GM23248 (cell line): ENCODE data around the gene ATP13A3. TPM values are rescaled to one million over a fixed set of nuclear protein-coding genes. Genes with fewer than 3 reads are reported as not detected.

ENCODE experiments used
- DNase-seq: peaks from one replicate; pipeline ENCODE4 v3.0.0-alpha.2; 2015
- H2AFZ ChIP-seq: fragments of 200-600 bp; sonication (generic); 2 replicates; pipeline ENCODE4 v1.6.1; 2016; ENCODE audit warnings: antibody characterized with exemption
- H3F3A ChIP-seq: fragments of 200-600 bp; sonication (generic); 2 replicates; pipeline ENCODE4 v1.6.1; 2016; ENCODE audit warnings: mild to moderate bottlenecking, antibody characterized with exemption, mixed run types; ENCODE audit not compliant: insufficient read depth
- H3K27ac ChIP-seq: fragments of 200-600 bp; sonication (generic); 2 replicates; pipeline ENCODE4 v1.5.1; 2016; ENCODE audit warnings: mild to moderate bottlenecking
- H3K27me3 ChIP-seq: fragments of 200-600 bp; sonication (generic); replicated peaks from 2 replicates; pipeline ENCODE4 v1.6.1; 2016; ENCODE audit warnings: mild to moderate bottlenecking; ENCODE audit not compliant: insufficient read depth
- H3K36me3 ChIP-seq: fragments of 200-600 bp; sonication (generic); 2 replicates; pipeline ENCODE4 v1.6.1; 2016; ENCODE audit warnings: low read depth, mild to moderate bottlenecking
- H3K4me1 ChIP-seq: fragments of 200-600 bp; sonication (generic); 2 replicates; pipeline ENCODE4 v1.6.1; 2016; ENCODE audit warnings: mild to moderate bottlenecking; ENCODE audit not compliant: insufficient read depth
- H3K4me2 ChIP-seq: fragments of 200-600 bp; sonication (generic); one replicate; pipeline ENCODE4 v1.6.1; 2016; ENCODE audit warnings: mild to moderate bottlenecking; ENCODE audit not compliant: unreplicated experiment
- H3K4me3 ChIP-seq: fragments of 200-600 bp; sonication (generic); 2 replicates; pipeline ENCODE4 v1.5.1; 2016; ENCODE audit warnings: mild to moderate bottlenecking
- H3K79me2 ChIP-seq: fragments of 200-600 bp; sonication (generic); 2 replicates; pipeline ENCODE4 v1.6.1; 2016; ENCODE audit warnings: mild to moderate bottlenecking; ENCODE audit not compliant: insufficient read depth
- H3K9ac ChIP-seq: fragments of 200-600 bp; sonication (generic); 2 replicates; pipeline ENCODE4 v1.6.1; 2016; ENCODE audit warnings: mild to moderate bottlenecking
- H3K9me2 ChIP-seq: fragments of 200-600 bp; sonication (generic); 2 replicates; pipeline ENCODE4 v1.6.1; 2016; ENCODE audit warnings: mixed run types, mild to moderate bottlenecking, moderate library complexity; ENCODE audit not compliant: insufficient read depth
- H3K9me3 ChIP-seq: fragments of 200-600 bp; sonication (generic); one replicate; pipeline ENCODE4 v1.6.1; 2017; ENCODE audit warnings: low read depth
- H4K20me1 ChIP-seq: fragments of 200-600 bp; sonication (generic); 2 replicates; pipeline ENCODE4 v1.6.0; 2016; ENCODE audit not compliant: insufficient read depth
- EZH2 ChIP-seq: fragments of 200-600 bp; sonication (generic); IDR thresholded peaks from 2 replicates; pipeline ENCODE4 v1.6.1; 2018; ENCODE audit warnings: antibody characterized with exemption, mild to moderate bottlenecking; ENCODE audit not compliant: insufficient read depth, poor library complexity, severe bottlenecking
- EZH2phosphoT487 ChIP-seq: fragments of 200-600 bp; sonication (generic); IDR thresholded peaks from 2 replicates; pipeline ENCODE4 v1.6.1; 2018; ENCODE audit warnings: antibody characterized with exemption, moderate library complexity, mild to moderate bottlenecking, low read depth; ENCODE audit not compliant: insufficient read depth
- WGBS, 2 experiments: methylation state at CpG; one replicate each; pipeline ENCODE4 v1.1.6; 2015 to 2017; ENCODE audit warnings: low lambda C conversion rate in 2 of 2, low coverage in 1 of 2; ENCODE audit errors: missing lambda C conversion rate in 2 of 2; 5-methylcytosine and 5-hydroxymethylcytosine counted together
- in situ Hi-C: fragments of 300-500 bp; cut with MboI; formaldehyde crosslinking; loops from 2 replicates; pipeline ENCODE4 v1.15.0; 2020
- polyA plus RNA-seq: library from polyadenylated mRNA; unstranded; fragments of >200 nt; fragmentation: Nextera tagmentation; extraction: Ambion mirVana; gene quantifications from 2 replicates; pipeline ENCODE4 v1.2.1, GENCODE V29; 2016
- total RNA-seq: library from RNA; depleted of rRNA; stranded (reverse); fragments of >200 nt; shearing (Covaris generic); gene quantifications from 2 replicates; pipeline ENCODE4 v1.2.3, GENCODE V29; 2014

The ATP13A3 gene
- total and polyA plus RNA-seq, 2 experiments from 2014 or later, result 22.3 to 232 TPM

DNA sequence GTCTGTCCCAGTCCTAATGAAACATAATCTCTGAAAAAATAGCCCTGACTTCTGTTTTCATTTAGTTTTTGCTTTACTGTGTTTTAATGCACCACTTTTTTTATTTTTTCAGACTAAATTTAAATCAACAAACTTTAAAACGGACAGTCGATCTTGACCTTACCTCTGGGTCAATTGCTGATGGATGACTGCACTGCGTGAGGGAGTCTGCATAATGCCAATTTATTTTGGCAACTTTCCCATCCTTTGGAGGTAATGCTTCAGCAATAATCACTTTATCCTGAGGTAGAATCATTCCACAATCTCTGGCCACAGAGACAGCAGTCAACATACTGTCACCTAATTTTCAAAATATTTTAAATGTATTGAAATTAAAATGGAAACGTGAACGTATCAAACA is 55.2 kb downstream of the ATP13A3 start:
- Histone ChIP-seq H4K20me1 (no peaks in the 10 kb centered on the region), H3K79me2 (peaks cover 49% of the 10 kb centered on the region), H3K27ac (no peak overlapping the region), H3K9me3 (no peaks in the 10 kb centered on the region), H3K4me1 (no peaks in the 10 kb centered on the region), H3K27me3 (no peaks in the 10 kb centered on the region), H3K36me3 (peaks cover 89% of the 10 kb centered on the region), H3K9me2 (no peaks in the 10 kb centered on the region), H2AFZ (no peak overlapping the region), H3K4me3 (no peak overlapping the region), H3K4me2 (no peak overlapping the region), H3K9ac (no peak overlapping the region), H3F3A (peaks cover 61% of the 10 kb centered on the region)
- 77 to 88% methylated on average over 5 of the region's 5 CpGs for WGBS, 2 experiments
- no peak for DNase-seq
- TF ChIP-seq EZH2 (no peak), EZH2phosphoT487 (no peak)
- in situ Hi-C loops, result no loop called here

GRCh38 chr3:194425399-194425798 is 61.4 kb downstream of the ATP13A3 start:
- Histone ChIP-seq H3K36me3 (peaks cover 85% of the 10 kb centered on the region), H3K9me2 (no peaks in the 10 kb centered on the region), H3K27ac (no peak overlapping the region), H3K9me3 (no peaks in the 10 kb centered on the region), H4K20me1 (no peaks in the 10 kb centered on the region), H3K4me1 (peaks cover 14% of the 10 kb centered on the region), H3F3A (peaks cover 71% of the 10 kb centered on the region), H2AFZ (no peak overlapping the region), H3K27me3 (no peaks in the 10 kb centered on the region), H3K9ac (no peak overlapping the region), H3K79me2 (peaks cover 36% of the 10 kb centered on the region), H3K4me2 (no peak overlapping the region), H3K4me3 (no peak overlapping the region)
- WGBS, 2 experiments, result 85 to 90% methylated on average over 4 of the region's 4 CpGs
- TF ChIP-seq EZH2, result no peak
- no peak for TF ChIP-seq EZH2phosphoT487
- in situ Hi-C loops, result no loop called here
- DNase-seq, result no peak

DNA sequence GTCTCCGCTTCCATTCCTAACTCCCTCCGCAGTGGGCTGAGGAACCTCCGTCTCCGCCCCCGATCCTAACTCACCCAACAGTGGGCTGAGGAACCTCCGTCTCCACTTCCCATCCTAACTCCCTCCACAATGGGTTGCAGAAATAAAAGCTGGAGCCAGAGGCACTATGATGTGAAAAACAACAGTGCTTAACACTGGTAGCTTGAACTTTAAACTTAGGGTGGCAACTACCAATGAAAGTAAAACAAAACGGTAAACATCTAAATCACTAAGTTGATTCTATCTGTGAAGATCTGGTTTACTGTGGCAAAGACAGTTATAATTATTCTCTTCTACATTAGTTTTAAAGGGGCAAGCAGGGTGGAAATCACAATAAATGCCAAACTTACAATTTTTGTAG is 61.8 kb downstream of the ATP13A3 start:
- TF ChIP-seq EZH2phosphoT487 (no peak), EZH2 (no peak)
- 88 to 90% methylated on average over 7 of the region's 7 CpGs for WGBS, 2 experiments

GRCh38 chr3:194424373-194424772 is 62.4 kb downstream of the ATP13A3 start:
- peaks cover 46% of the 10 kb centered on the region for H3K79me2 ChIP-seq
- H3K9ac ChIP-seq, result no peak overlapping the region
- peaks cover 84% of the 10 kb centered on the region for H3K36me3 ChIP-seq
- DNase-seq, result no peak
- TF ChIP-seq EZH2 (no peak), EZH2phosphoT487 (no peak)
- no peak overlapping the region for H3K4me3 ChIP-seq
- H3F3A ChIP-seq, result peaks cover 63% of the 10 kb centered on the region
- H3K4me1 ChIP-seq, result peaks cover 14% of the 10 kb centered on the region
- no peak overlapping the region for H3K4me2 ChIP-seq
- in situ Hi-C loops, result no loop called here
- WGBS, 2 experiments, result 100% methylated on average over 1 of the region's 1 CpG
- no peak overlapping the region for H3K27ac ChIP-seq
- H3K27me3 ChIP-seq, result no peaks in the 10 kb centered on the region
- no peak overlapping the region for H2AFZ ChIP-seq
- H3K9me3 ChIP-seq, result no peaks in the 10 kb centered on the region
- no peaks in the 10 kb centered on the region for H4K20me1 ChIP-seq
- H3K9me2 ChIP-seq, result no peaks in the 10 kb centered on the region

More for the DNA sequence above, 61.8 kb downstream of the ATP13A3 start:
- no peak for DNase-seq
- no peak overlapping the region for H3K27ac ChIP-seq
- no peaks in the 10 kb centered on the region for H3K27me3 ChIP-seq
- no peak overlapping the region for H2AFZ ChIP-seq
- H4K20me1 ChIP-seq, result no peaks in the 10 kb centered on the region
- H3K4me1 ChIP-seq, result peaks cover 14% of the 10 kb centered on the region
- no peaks in the 10 kb centered on the region for H3K9me3 ChIP-seq
- peaks cover 84% of the 10 kb centered on the region for H3K36me3 ChIP-seq
- no peak overlapping the region for H3K4me3 ChIP-seq
- H3K9me2 ChIP-seq, result no peaks in the 10 kb centered on the region
- in situ Hi-C loops, result no loop called here
- H3K9ac ChIP-seq, result no peak overlapping the region
- H3K79me2 ChIP-seq, result peaks cover 41% of the 10 kb centered on the region
- H3K4me2 ChIP-seq, result no peak overlapping the region
- H3F3A ChIP-seq, result peaks cover 66% of the 10 kb centered on the region

GRCh38 chr3:194423317-194423716 is 63.5 kb downstream of the ATP13A3 start:
- Histone ChIP-seq H3K9me2 (no peaks in the 10 kb centered on the region), H4K20me1 (no peaks in the 10 kb centered on the region), H3K79me2 (peaks cover 47% of the 10 kb centered on the region), H3K4me1 (peaks cover 14% of the 10 kb centered on the region), H2AFZ (no peak overlapping the region), H3K27me3 (no peaks in the 10 kb centered on the region), H3K9me3 (no peaks in the 10 kb centered on the region), H3K36me3 (peaks cover 84% of the 10 kb centered on the region), H3F3A (peaks cover 63% of the 10 kb centered on the region), H3K9ac (no peak overlapping the region), H3K4me2 (no peak overlapping the region), H3K4me3 (no peak overlapping the region), H3K27ac (0 out of 2 replicates have a peak overlapping the region, but pooled peaks have one; percentile 32)
- in situ Hi-C loops, result no loop called here
- no peak for TF ChIP-seq EZH2phosphoT487
- TF ChIP-seq EZH2, result no peak
- 94 to 98% methylated on average over 3 of the region's 3 CpGs for WGBS, 2 experiments
- DNase-seq, result no peak
